HG03097 (cell line): ENCODE measurements around the gene AMHR2.
"Not testable (repeated sequence)": the region's sequence is repeated elsewhere in the genome, so short reads cannot be mapped to it uniquely, and the experiment has no call there.

Source experiments
- ATAC-seq: cut with Tn5 transposase; IDR thresholded peaks from one replicate; pipeline ENCODE4 v1.9.1; 2021; ENCODE audit not compliant: unreplicated experiment, low FRiP score

The AMHR2 gene

GRCh38 chr12:53423597-53423996 is at the start of gene AMHR2:
Gene AMHR2 (plus strand): TSS chr12:53423855. CDS start chr12:53423935, 80 bp downstream.
- ATAC-seq, result no peak

DNA sequence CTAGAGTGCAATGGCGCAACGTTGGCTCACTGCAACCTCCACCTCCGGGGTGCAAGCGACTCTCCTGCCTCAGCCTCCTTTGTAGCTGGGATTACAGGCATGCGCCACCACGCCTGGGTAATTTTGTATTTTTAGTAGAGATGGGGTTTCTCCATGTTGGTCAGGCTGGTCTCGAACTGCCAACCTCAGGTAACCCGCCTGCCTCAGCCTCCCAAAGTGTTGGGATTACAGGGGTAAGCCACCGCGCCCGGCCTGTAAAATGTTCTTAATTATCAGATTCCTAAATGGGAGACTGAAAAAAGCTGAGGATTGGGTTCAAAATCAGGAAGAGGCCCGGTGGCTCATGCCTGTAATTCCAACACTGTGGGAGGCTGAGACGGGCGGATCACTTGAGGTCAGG is 49.4 kb upstream of the AMHR2 start:
- ATAC-seq, result not testable (repeated sequence)

DNA sequence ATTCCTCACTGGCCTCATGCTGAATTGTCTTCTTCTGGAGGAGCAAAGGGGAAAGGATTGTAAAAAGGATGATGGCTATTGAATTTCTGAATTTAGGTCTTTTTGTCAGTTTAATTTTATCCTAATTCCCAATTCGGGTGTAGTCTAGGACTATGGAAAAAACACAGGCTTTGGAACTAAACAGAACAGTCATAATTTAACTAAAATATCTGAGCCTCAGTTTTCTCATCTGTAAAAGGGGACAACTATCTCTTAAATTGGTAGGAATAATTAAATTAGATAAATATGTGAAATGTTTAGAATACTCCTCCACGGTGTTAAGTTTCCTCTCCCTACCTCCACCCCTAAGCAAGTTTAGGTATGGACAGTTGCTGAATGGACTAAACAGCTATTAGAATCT is 46.9 kb upstream of the AMHR2 start:
- ATAC-seq, result no peak

DNA sequence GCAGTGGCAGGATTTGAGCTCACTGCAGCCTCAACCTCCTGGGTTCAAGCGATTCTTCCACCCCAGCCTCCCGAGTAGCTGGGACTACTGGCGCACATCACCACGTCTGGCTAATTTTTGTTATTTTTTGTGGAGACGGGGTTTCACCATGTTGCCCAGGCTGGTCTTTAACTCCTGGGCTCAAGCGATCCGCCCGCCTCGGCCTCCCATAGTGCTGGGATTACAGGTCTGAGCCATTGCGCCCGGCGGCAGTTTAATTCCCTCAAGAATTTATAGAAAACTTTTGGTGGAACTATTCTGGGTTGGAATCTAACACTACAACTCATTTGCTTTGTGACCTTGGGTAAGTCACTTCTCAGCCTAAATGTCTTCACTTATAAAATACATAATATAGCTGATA is 45.4 kb upstream of the AMHR2 start:
- no peak for ATAC-seq

DNA sequence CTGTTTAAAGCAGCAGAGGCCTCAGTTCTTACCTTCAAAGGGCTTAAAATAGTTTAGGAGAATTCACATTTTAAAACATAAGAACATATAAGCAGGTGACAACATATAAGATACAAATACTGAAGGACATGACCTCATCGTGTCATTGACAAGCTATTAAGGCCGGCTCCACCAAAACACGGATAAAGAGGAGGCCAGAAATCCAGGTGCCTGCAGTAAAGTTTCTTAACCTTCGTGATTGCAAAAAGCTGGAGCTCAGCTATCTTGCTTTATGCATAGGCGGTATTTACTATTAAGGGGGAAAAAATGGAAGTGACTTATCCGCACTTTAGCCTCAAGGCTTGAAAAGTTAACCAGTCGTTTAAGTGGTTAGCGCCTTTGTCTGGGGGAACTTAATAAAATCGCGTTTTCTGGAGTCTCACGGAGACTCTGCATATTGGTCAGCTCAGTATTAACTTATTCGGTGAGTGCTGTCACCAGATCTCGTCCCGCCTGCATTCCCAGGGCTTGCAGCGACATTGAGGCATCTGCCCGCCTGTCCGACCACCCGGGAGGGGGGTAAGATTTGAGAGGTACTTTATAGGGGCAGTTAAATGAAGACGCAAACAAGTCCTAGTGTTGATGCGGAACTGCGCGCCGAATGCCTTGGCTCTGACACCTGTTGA is 44.8 kb upstream of the AMHR2 start:
- no peak for ATAC-seq

DNA sequence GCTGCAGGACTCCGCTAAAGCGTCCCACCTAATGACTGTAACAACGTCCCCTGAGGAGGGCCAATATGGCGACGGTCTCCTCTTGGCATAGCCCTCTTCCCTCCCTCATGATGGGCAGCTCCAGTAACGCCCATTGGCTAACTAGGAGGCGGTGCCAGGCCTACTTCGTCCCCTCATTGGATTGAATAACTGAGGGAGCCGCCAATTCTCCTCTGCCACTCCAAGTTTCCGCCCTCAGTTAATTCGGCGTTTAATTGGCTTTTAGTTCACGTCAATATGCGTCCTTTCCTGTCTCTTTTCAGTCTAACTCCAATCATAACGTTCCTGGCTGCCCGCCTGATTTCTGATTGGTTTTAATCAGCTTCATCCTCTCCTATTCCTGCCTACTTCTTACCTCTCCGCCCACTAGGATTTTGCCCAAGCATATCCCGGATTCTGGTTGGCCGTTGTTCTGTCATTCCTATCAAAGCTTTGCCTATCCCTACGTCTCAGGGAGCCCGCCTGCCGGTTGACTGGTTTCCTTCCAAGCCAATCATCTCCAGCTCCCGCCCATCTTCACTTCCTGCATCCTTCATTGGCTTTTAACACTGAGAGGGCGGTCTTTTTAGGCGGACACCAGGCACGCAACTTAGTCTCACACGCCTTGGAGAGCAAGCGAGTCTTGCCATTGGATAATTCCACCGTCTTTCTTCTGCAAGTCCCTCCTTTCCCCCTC is 44.1 kb upstream of the AMHR2 start:
- peak; percentile 74 for ATAC-seq

- peak; percentile 33 for ATAC-seq
Measured at GRCh38 chr12:53380104-53380793, 43.4 kb upstream of the AMHR2 start, which contains the start of gene SP1. Gene SP1 (plus strand): TSS chr12:53380176. CDS start chr12:53380292, 116 bp downstream.

GRCh38 chr12:53380794-53381730 is 42.6 kb upstream of the AMHR2 start:
- ATAC-seq, result no peak

- no peak for ATAC-seq
Measured at GRCh38 chr12:53381731-53382630, 41.7 kb upstream of the AMHR2 start.

- ATAC-seq, result no peak
Measured at GRCh38 chr12:53383258-53383657, 40.4 kb upstream of the AMHR2 start.

DNA sequence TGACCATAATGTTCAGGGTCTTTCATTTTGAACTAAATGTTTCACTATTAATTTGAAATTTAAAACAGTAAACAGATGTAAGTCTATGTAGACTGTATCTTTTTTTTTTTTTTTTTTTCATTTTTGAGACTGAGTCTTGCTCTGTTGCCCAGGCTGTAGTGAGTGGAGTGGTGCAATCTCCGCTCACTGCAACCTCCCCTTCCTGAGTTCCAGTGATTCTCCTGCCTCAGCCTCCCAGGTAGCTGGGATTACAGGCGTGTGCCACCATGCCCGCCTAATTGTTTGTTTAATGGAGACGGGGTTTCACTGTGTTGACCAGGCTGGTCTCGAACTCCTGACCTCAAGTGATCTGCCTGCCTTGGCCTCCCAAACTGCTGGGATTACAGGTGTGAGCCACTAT is 37.3 kb upstream of the AMHR2 start:
- not testable (repeated sequence) for ATAC-seq

- no peak for ATAC-seq
Measured at GRCh38 chr12:53388932-53389331, 34.7 kb upstream of the AMHR2 start.

DNA sequence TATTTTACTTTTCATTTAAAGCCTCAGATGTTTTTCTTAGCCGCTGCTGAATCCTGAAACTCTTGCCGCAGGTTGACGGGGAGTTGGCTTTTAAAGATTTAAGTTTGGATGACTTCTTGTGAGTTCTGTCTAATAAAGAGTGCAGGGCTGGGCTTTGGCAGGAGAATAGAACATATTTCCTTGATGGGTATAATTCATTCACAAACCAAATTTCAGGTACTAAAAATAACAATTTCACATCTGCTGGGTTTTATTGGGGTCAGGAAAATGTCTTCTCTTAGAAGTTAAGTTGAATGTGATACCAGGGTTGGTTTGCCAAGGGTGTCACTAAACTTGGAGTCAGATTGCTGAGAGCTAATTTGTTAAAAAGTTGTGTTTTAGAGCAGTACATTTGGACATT is 34.0 kb upstream of the AMHR2 start:
- no peak for ATAC-seq

GRCh38 chr12:53391724-53392123 is 31.9 kb upstream of the AMHR2 start:
- no peak for ATAC-seq

DNA sequence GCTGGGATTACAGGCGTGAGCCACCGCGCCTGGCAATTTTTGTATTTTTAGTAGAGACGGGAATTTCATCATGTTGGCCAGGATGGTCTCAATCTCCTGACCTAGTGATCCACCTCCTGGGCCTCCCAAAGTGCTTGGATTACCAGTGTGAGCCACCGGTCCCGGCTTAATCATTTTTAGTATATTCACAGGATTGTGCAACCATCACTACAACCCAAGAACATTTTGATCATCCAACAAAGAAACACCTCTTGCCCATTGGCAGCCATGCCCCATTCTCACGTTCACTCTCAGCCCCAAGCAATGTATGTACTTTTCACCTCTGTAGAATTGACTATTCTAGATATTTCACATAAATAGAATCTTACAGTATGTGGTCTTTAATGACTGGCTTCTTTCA is 23.8 kb upstream of the AMHR2 start:
- no peak for ATAC-seq

DNA sequence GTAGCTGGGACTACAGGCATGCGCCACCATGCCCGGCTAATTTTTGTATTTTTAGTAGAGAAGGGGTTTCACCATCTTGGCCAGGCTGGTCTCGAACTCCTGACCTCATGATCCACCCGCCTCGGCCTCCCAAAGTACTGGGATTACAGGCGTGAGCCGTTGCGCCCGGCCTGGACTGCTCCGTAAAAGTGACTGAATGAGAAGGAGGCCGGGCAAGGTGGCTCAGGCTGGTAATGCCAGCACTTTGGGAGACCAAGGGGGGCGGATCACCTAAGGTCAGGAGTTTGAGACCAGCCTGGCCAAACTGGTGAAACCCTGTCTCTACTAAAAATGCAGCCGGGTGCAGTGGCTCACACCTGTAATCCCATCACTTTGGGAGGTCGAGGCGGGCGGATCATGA is 21.3 kb upstream of the AMHR2 start:
- not testable (repeated sequence) for ATAC-seq

DNA sequence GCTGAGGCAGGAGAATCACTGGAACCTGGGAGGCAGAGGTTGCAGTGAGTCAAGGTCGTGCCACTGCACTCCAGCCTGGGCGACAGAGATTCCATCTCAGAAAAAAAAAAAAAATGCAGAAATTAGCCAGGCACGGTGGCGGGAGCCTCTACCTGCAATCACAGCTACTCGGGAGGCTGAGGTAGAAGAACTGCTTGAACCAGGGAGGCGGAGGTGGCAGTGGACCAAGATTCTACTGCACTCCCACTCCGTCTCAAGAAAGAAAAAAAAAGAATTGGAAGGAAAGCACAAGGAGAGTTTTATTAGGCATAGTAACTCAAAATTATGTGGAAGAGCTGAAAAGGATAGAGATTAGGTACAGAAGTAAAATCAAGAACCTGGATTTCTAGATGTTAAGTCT is 20.8 kb upstream of the AMHR2 start:
- no peak for ATAC-seq

- no peak for ATAC-seq
Measured at GRCh38 chr12:53410951-53411350, 12.7 kb upstream of the AMHR2 start.

DNA sequence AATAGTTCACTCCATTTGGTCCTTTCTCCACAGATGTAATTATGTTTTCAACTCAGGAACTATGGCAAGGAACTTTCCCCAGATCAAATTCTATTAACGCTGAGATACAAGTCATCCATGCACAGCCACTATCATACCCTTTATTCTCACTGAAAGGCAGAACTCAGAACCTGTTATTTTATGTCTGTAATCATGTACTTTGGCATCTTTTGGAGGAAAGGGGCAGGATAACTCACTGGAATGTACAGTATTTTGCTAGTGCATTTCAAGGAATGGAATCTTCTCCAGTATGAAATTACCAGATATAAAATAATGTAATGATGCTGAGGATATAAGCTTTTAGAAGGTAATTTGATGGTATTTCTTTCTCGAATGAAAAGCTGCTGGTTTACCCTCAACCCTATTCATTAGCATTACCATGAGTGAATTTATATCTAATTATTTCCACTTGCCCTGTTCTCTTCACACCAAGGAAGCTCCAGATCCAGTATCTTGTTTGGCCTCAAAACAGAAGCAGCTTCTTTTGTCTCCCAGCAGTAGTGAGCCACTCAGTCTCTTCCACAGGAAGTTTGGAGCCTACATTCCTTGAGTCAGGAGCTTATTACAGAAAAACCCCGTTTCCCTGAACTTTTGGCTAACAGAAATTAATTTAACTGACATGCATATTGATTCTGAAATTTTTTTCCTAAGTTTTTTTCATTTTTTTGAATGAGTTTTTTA is 10.0 kb upstream of the AMHR2 start:
- no peak for ATAC-seq
